A549 (cell line): Measurements from ENCODE around the gene SEMA4D. TPM values are rescaled to one million over a fixed set of nuclear protein-coding genes. Genes with fewer than 3 reads are reported as not detected.

Experiments
- ATAC-seq, 2 experiments: fragments of 200-7000 bp in 1 of 2; fragments of >200 bp in 1 of 2; cut with Nextera tagmentation in 1 of 2; cut with Tn5 transposase in 1 of 2; 3 replicates each; pipeline versions ENCODE4 v1.8.0 to v1.9.1; 2018 to 2020; ENCODE audit warnings: mild to moderate bottlenecking in 1 of 2, moderate library complexity in 1 of 2
- CTCF ChIA-PET: fragments of 300-600 bp; sonication (Branson Sonifier 250); formaldehyde crosslinking; extraction: SDS; loops from one replicate; lab custom pipeline; 2021; ENCODE audit warnings: antibody characterized with exemption, inconsistent platforms; lab: Yijun Ruan, JAX
- POLR2A ChIA-PET: fragments of 350-600 bp; formaldehyde crosslinking; extraction: SDS; loops from one replicate; lab custom pipeline; 2021; ENCODE audit warnings: antibody characterized with exemption, inconsistent platforms; lab: Yijun Ruan, JAX
- DNase-seq, 2 experiments: peaks; one replicate each; pipeline versions ENCODE4 v3.0.0 to v3.0.0-alpha.2; 2011 to 2016; ENCODE audit warnings: low read depth in 1 of 2, low spot score in 1 of 2
- FAIRE-seq: peaks from 2 replicates; lab custom pipeline; 2011; peaks lifted over from hg19 to GRCh38; lab: Jason Lieb, UNC
- H3K27ac ChIP-seq, 2 experiments: fragments of >200 bp; sonication (Bioruptor Twin); formaldehyde crosslinking; 3 replicates each; pipeline ENCODE4 v1.5.1; 2016 to 2017
- H3K4me1 ChIP-seq: fragments of >200 bp; sonication (Bioruptor Twin); formaldehyde crosslinking; 3 replicates; pipeline ENCODE4 v1.6.1; 2016
- H3K4me2 ChIP-seq: fragments of >200 bp; sonication (Bioruptor Twin); formaldehyde crosslinking; 3 replicates; pipeline ENCODE4 v1.6.1; 2016
- H3K4me3 ChIP-seq: fragments of >200 bp; sonication (Bioruptor Twin); formaldehyde crosslinking; 3 replicates; pipeline ENCODE4 v1.5.1; 2016
- H3K9me3 ChIP-seq: fragments of >200 bp; sonication (Bioruptor Twin); formaldehyde crosslinking; 3 replicates; pipeline ENCODE4 v1.6.1; 2016
- BHLHE40 ChIP-seq: IDR thresholded peaks from 2 replicates; pipeline ENCODE4 v1.6.1; 2012; ENCODE audit warnings: low read depth, low read length, inconsistent platforms
- CBX8 ChIP-seq: fragments of 200-600 bp; sonication (generic); IDR thresholded peaks from 2 replicates; pipeline ENCODE4 v1.6.1; 2016
- EHF ChIP-seq: fragments of 250-450 bp; sonication (Bioruptor Pico); IDR thresholded peaks from 2 replicates; pipeline ENCODE4 v1.5.0; 2020; ENCODE audit warnings: mild to moderate bottlenecking
- EP300 ChIP-seq, 2 experiments: fragments of >200 bp; sonication (Bioruptor Twin); formaldehyde crosslinking; IDR thresholded peaks; 2 replicates in 1 of 2; 3 replicates in 1 of 2; pipeline ENCODE4 v1.6.1; 2016 to 2017
- FOXS1 ChIP-seq: fragments of 250-450 bp; sonication (Bioruptor Pico); IDR thresholded peaks from 2 replicates; pipeline ENCODE4 v1.5.0; 2020; ENCODE audit warnings: mild to moderate bottlenecking, moderate library complexity
- HDAC2 ChIP-seq: fragments of 200-600 bp; sonication (generic); IDR thresholded peaks from 2 replicates; pipeline ENCODE4 v1.6.1; 2016
- HOXB13 ChIP-seq: fragments of 250-450 bp; sonication (Bioruptor Pico); IDR thresholded peaks from 2 replicates; pipeline ENCODE4 v1.5.0; 2020; ENCODE audit warnings: low read depth, mild to moderate bottlenecking, moderate library complexity
- HOXB5 ChIP-seq: fragments of 250-450 bp; sonication (Bioruptor Pico); IDR thresholded peaks from 2 replicates; pipeline ENCODE4 v1.5.0; 2020; ENCODE audit warnings: mild to moderate bottlenecking, moderate library complexity
- JUNB ChIP-seq: fragments of >200 bp; sonication (Bioruptor Twin); formaldehyde crosslinking; IDR thresholded peaks from 2 replicates; pipeline ENCODE4 v1.6.1; 2016
- KDM5A ChIP-seq: fragments of 200-600 bp; sonication (generic); IDR thresholded peaks from 2 replicates; pipeline ENCODE4 v1.6.1; 2016; ENCODE audit warnings: antibody characterized with exemption, mild to moderate bottlenecking
- MAZ ChIP-seq: fragments of 150-350 bp; IDR thresholded peaks from 2 replicates; pipeline ENCODE4 v1.6.1; 2014; ENCODE audit warnings: antibody characterized with exemption, low read depth, low read length, borderline replicate concordance
- NFE2L2 ChIP-seq: fragments of 150-350 bp; conservative IDR thresholded peaks from 2 replicates; pipeline ENCODE4 v1.6.1; 2014; ENCODE audit warnings: low read length
- NR3C1 ChIP-seq: fragments of >200 bp; sonication (Bioruptor Twin); formaldehyde crosslinking; IDR thresholded peaks from 3 replicates; pipeline ENCODE4 v1.6.1; 2017
- POLR2A ChIP-seq: IDR thresholded peaks from 2 replicates; pipeline ENCODE4 v1.6.1; 2012; ENCODE audit warnings: mild to moderate bottlenecking, low read length
- RAD21 ChIP-seq, 2 experiments: fragments of >200 bp in 1 of 2; sonication (Bioruptor Twin) in 1 of 2; formaldehyde crosslinking in 1 of 2; IDR thresholded peaks in 1 of 2; conservative IDR thresholded peaks in 1 of 2; 2 replicates in 1 of 2; 3 replicates in 1 of 2; pipeline ENCODE4 v1.6.1; 2012 to 2018; ENCODE audit warnings: inconsistent platforms in 1 of 2
- RARB ChIP-seq: fragments of 250-450 bp; sonication (Bioruptor Pico); IDR thresholded peaks from 2 replicates; pipeline ENCODE4 v1.8.0; 2021; ENCODE audit warnings: mild to moderate bottlenecking, moderate library complexity
- TP53 ChIP-seq: fragments of 250-450 bp; sonication (Bioruptor Pico); IDR thresholded peaks from 2 replicates; pipeline ENCODE4 v1.5.0; 2021; ENCODE audit warnings: mild to moderate bottlenecking, moderate library complexity
- ZC3H11A ChIP-seq: fragments of 450-650 bp; IDR thresholded peaks from 2 replicates; pipeline ENCODE4 v1.6.1; 2014; ENCODE audit warnings: antibody characterized with exemption, mild to moderate bottlenecking
- ZFP36 ChIP-seq: fragments of 450-650 bp; IDR thresholded peaks from 2 replicates; pipeline ENCODE4 v1.6.1; 2014; ENCODE audit warnings: borderline replicate concordance; ENCODE audit not compliant: partially characterized antibody
- ZNF302 ChIP-seq: fragments of 250-450 bp; sonication (Bioruptor Pico); IDR thresholded peaks from 2 replicates; pipeline ENCODE4 v1.9.0; 2021; ENCODE audit warnings: inconsistent platforms, mild to moderate bottlenecking, moderate library complexity
- WGBS: methylation state at CpG from one replicate; pipeline ENCODE4 v1.1.6; 2017; ENCODE audit errors: missing lambda C conversion rate; 5-methylcytosine and 5-hydroxymethylcytosine counted together
- polyA plus RNA-seq, 4 experiments: library from polyadenylated mRNA; depleted of rRNA in 3 of 4; stranded (reverse); fragments of >200 nt; fragmentation: RNase III in 1 of 4; extraction: RNeasy Plus Mini Kit Qiagen cat#74134 plus additional on column Dnase treatment in 1 of 4; gene quantifications; 2 replicates in 3 of 4; 3 replicates in 1 of 4; pipeline ENCODE4 v1.2.3, GENCODE V29; 2011 to 2017
- TF ChIP-seq, protein P1 (sequence below): fragments of 450-650 bp; IDR thresholded peaks from 2 replicates; pipeline ENCODE4 v1.6.1; 2014; ENCODE audit warnings: antibody characterized with exemption
- TF ChIP-seq, protein P2 (sequence below): fragments of 200-600 bp; sonication (generic); IDR thresholded peaks from 2 replicates; pipeline ENCODE4 v1.6.1; 2016; ENCODE audit warnings: antibody characterized with exemption, mild to moderate bottlenecking, moderate library complexity
- TF ChIP-seq, protein P3 (sequence below): fragments of 150-350 bp; IDR thresholded peaks from 2 replicates; pipeline ENCODE4 v1.6.1; 2014; ENCODE audit warnings: low read depth, mild to moderate bottlenecking, low read length
- TF ChIP-seq, protein P4 (sequence below): IDR thresholded peaks from 2 replicates; pipeline ENCODE4 v1.6.1; 2012
- TF ChIP-seq, protein P5 (sequence below): fragments of >200 bp; sonication (Bioruptor Twin); formaldehyde crosslinking; IDR thresholded peaks from 3 replicates; pipeline ENCODE4 v1.5.1; 2016

The SEMA4D gene
- polyA plus RNA-seq, 2 of the 4 experiments (the other 2 are of a cell fraction) = 5.3 to 7.2 TPM

DNA sequence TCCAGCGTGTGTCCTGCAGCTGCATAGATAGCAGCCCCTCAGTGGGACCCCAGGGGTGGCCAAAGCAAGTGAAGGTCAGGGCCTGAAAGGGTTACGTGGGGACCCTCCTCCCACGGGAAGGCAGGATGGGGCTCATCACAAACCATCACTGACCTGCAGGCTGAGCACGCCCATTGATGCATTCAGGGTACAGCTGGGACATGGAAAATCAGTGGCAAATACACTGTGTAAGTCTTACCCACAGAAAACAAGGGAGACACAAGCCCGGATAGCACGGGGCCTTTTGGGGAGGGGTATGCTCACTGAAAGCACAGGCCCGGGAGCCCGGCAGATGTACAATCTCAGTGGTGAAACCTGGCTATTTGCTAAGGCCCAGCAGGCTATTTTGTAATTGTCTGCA is 49.1 kb downstream of the SEMA4D start:
- H3K27ac ChIP-seq = no peak overlapping the region

DNA sequence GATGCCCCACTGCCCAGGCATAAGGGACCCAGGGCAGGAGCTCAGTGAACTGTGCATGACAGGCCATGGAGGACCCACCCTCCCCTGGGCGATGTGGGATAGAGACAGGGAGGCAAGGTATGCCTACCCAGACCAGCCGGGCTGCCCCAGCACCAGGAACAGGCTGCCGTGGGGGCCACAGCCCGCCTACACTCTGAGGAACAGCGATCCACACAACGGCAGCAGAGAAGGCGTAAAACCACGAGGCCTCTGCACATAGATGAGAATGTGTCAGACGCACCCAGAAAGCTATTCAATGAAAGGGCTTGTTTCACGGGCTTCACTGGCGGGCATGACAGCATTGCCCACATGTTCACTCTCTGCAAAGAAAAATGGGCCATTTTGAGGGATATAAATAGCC is 49.5 kb downstream of the SEMA4D start:
- Histone ChIP-seq H3K9me3 (no peaks in the 10 kb centered on the region), H3K4me3 (no peak overlapping the region), H3K4me1 (no peaks in the 10 kb centered on the region), H3K27ac (no peak overlapping the region), H3K4me2 (no peak overlapping the region)
- DNase-seq (no peak), ATAC-seq (no peak), FAIRE-seq (no peak)
- 80% methylated on average over 11 of the region's 11 CpGs for WGBS
- TF ChIP-seq MAZ (no peak), HOXB13 (CRISPR knock-in tag) (no peak), RARB (CRISPR knock-in tag) (no peak), RAD21 (conservative IDR thresholded peaks at IDR 0.05 in 1 of 2, IDR thresholded peaks at IDR 0.05 in 1 of 2) (no peak), HDAC2 (no peak), KDM5A (no peak)
- TF ChIP-seq, protein P1, sequence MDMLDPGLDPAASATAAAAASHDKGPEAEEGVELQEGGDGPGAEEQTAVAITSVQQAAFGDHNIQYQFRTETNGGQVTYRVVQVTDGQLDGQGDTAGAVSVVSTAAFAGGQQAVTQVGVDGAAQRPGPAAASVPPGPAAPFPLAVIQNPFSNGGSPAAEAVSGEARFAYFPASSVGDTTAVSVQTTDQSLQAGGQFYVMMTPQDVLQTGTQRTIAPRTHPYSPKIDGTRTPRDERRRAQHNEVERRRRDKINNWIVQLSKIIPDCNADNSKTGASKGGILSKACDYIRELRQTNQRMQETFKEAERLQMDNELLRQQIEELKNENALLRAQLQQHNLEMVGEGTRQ = no peak
- POLR2A ChIA-PET = no interaction called here
- CTCF ChIA-PET = interaction anchor here (1.1 kb wide), 1 partner anchor 140 kb away, joined by 3 read pairs; no protein-coding TSS in a partner anchor

More for the DNA sequence above, 49.1 kb downstream of the SEMA4D start:
- Histone ChIP-seq H3K4me1 (no peaks in the 10 kb centered on the region), H3K4me2 (no peak overlapping the region), H3K4me3 (no peak overlapping the region), H3K9me3 (no peaks in the 10 kb centered on the region)
- ATAC-seq (no peak), DNase-seq (no peak), FAIRE-seq (no peak)
- 93% methylated on average over 8 of the region's 8 CpGs for WGBS
- ChIA-PET POLR2A (no interaction called here), CTCF (interaction anchor here (1.1 kb wide), 1 partner anchor 140 kb away, joined by 3 read pairs; no protein-coding TSS in a partner anchor)
- TF ChIP-seq JUNB (no peak), EHF (CRISPR knock-in tag) (no peak), ZNF302 (CRISPR knock-in tag) (no peak), CBX8 (no peak)

DNA sequence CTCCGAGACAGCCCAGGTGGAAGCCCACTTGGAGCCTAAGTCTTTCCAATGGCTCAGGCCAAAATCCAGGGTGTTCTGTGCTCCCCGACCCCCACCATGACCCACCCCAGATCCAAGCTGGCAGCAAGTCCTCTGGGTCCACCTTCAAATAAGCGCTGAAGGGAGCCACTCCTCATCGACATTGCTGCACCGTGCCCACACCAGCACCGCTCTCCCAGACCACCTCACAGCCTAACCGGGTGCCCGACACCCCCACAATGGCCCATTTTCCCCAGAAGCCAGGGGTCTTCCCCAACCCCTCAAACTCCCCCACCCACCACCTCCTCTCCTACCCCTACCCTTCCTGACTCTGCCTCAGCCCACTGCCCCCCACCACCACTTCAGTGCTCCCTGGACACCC is 50.5 kb downstream of the SEMA4D start:
- H3K9me3 ChIP-seq = no peaks in the 10 kb centered on the region
- WGBS = 92% methylated on average over 8 of the region's 8 CpGs
- H3K4me3 ChIP-seq = no peak overlapping the region
- CTCF ChIA-PET = interaction anchor here (0.7 kb wide), 1 partner anchor 54 kb away, joined by 3 read pairs; no protein-coding TSS in a partner anchor
- POLR2A ChIA-PET = no interaction called here
- no peaks in the 10 kb centered on the region for H3K4me1 ChIP-seq
- ATAC-seq (no peak), DNase-seq (no peak), FAIRE-seq (no peak)
- H3K4me2 ChIP-seq = no peak overlapping the region
- H3K27ac ChIP-seq = no peak overlapping the region
- TF ChIP-seq, protein P2, sequence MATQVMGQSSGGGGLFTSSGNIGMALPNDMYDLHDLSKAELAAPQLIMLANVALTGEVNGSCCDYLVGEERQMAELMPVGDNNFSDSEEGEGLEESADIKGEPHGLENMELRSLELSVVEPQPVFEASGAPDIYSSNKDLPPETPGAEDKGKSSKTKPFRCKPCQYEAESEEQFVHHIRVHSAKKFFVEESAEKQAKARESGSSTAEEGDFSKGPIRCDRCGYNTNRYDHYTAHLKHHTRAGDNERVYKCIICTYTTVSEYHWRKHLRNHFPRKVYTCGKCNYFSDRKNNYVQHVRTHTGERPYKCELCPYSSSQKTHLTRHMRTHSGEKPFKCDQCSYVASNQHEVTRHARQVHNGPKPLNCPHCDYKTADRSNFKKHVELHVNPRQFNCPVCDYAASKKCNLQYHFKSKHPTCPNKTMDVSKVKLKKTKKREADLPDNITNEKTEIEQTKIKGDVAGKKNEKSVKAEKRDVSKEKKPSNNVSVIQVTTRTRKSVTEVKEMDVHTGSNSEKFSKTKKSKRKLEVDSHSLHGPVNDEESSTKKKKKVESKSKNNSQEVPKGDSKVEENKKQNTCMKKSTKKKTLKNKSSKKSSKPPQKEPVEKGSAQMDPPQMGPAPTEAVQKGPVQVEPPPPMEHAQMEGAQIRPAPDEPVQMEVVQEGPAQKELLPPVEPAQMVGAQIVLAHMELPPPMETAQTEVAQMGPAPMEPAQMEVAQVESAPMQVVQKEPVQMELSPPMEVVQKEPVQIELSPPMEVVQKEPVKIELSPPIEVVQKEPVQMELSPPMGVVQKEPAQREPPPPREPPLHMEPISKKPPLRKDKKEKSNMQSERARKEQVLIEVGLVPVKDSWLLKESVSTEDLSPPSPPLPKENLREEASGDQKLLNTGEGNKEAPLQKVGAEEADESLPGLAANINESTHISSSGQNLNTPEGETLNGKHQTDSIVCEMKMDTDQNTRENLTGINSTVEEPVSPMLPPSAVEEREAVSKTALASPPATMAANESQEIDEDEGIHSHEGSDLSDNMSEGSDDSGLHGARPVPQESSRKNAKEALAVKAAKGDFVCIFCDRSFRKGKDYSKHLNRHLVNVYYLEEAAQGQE = no peak
- no peak for TF ChIP-seq EHF (CRISPR knock-in tag)
- no peak for TF ChIP-seq HDAC2
- TF ChIP-seq JUNB = no peak
- no peak for TF ChIP-seq FOXS1
- TF ChIP-seq POLR2A = no peak
- no peak for TF ChIP-seq ZC3H11A
- no peak for TF ChIP-seq NFE2L2
- TF ChIP-seq HOXB5 (CRISPR knock-in tag) = no peak
- TF ChIP-seq NR3C1 = no peak
- no peak for TF ChIP-seq TP53 (CRISPR knock-in tag)
- no peak for TF ChIP-seq EP300 (IDR thresholded peaks at IDR 0.05)
- TF ChIP-seq, protein P3, sequence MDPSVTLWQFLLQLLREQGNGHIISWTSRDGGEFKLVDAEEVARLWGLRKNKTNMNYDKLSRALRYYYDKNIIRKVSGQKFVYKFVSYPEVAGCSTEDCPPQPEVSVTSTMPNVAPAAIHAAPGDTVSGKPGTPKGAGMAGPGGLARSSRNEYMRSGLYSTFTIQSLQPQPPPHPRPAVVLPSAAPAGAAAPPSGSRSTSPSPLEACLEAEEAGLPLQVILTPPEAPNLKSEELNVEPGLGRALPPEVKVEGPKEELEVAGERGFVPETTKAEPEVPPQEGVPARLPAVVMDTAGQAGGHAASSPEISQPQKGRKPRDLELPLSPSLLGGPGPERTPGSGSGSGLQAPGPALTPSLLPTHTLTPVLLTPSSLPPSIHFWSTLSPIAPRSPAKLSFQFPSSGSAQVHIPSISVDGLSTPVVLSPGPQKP = no peak
- TF ChIP-seq BHLHE40 = no peak
- TF ChIP-seq ZFP36 = no peak
- TF ChIP-seq, protein P4, sequence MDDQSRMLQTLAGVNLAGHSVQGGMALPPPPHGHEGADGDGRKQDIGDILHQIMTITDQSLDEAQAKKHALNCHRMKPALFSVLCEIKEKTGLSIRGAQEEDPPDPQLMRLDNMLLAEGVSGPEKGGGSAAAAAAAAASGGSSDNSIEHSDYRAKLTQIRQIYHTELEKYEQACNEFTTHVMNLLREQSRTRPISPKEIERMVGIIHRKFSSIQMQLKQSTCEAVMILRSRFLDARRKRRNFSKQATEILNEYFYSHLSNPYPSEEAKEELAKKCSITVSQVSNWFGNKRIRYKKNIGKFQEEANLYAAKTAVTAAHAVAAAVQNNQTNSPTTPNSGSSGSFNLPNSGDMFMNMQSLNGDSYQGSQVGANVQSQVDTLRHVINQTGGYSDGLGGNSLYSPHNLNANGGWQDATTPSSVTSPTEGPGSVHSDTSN = no peak
- TF ChIP-seq, protein P5, sequence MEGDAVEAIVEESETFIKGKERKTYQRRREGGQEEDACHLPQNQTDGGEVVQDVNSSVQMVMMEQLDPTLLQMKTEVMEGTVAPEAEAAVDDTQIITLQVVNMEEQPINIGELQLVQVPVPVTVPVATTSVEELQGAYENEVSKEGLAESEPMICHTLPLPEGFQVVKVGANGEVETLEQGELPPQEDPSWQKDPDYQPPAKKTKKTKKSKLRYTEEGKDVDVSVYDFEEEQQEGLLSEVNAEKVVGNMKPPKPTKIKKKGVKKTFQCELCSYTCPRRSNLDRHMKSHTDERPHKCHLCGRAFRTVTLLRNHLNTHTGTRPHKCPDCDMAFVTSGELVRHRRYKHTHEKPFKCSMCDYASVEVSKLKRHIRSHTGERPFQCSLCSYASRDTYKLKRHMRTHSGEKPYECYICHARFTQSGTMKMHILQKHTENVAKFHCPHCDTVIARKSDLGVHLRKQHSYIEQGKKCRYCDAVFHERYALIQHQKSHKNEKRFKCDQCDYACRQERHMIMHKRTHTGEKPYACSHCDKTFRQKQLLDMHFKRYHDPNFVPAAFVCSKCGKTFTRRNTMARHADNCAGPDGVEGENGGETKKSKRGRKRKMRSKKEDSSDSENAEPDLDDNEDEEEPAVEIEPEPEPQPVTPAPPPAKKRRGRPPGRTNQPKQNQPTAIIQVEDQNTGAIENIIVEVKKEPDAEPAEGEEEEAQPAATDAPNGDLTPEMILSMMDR = no peak
